ENCODE data around the gene DPP10. TPM values are rescaled to one million over a fixed set of nuclear protein-coding genes. Genes with fewer than 3 reads are reported as not detected.

The DPP10 gene
- total RNA-seq, 1 experiment from 2014 or later, result not detected

DNA sequence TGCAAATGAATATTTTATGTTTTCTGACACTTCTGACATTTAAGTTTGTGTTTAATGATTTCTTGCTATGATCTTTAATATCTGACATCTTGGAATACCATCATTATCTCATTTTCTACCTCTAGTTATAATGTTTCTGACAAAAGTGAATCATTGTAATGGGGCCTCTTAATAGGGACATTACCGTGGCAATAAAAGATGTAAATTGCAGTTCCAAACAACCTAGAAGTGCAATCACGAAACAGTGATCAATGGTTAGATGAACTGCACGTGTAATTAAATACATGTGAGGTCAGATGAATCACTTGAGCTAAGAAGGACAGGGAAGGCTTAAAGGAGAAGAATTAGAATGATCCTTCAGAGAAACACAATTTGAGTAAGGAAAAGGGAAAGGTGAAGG, 1078.3 kb downstream of the DPP10 start:
- Histone ChIP-seq H3K4me1 (ENCODE audit: insufficient read depth, low read length) (no peaks in the 10 kb centered on the region), H3K4me2 (ENCODE audit: low read length) (no peak overlapping the region), H3K79me2 (ENCODE audit: low read length) (no peaks in the 10 kb centered on the region), H3K36me3 (ENCODE audit: low read depth, low read length) (no peaks in the 10 kb centered on the region), H3K9me3 (ENCODE audit: low read length) (no peaks in the 10 kb centered on the region), H3K4me3 (ENCODE audit: low read length) (no peak overlapping the region), H3F3A (ENCODE audit: low read length, unreplicated experiment) (no peaks in the 10 kb centered on the region), H3K9ac (ENCODE audit: low read length) (no peak overlapping the region), H2AFZ (ENCODE audit: low read length) (no peak overlapping the region), H3K27me3 (ENCODE audit: low read length) (no peaks in the 10 kb centered on the region), H3K9me2 (replicated peaks; ENCODE audit: low read length) (no peaks in the 10 kb centered on the region), H3K27ac (ENCODE audit: low read length) (no peak overlapping the region), H4K20me1 (ENCODE audit: low read length) (no peaks in the 10 kb centered on the region)
- ChIA-PET POLR2A (ENCODE audit: unreplicated experiment) (no interaction called here), CTCF (no interaction called here)
- DNase-seq (no peak), ATAC-seq (no peak)
- no peak for TF ChIP-seq EZH2 (IDR thresholded peaks at IDR 0.05; ENCODE audit: low read length, unreplicated experiment)
- TF ChIP-seq, protein P1, sequence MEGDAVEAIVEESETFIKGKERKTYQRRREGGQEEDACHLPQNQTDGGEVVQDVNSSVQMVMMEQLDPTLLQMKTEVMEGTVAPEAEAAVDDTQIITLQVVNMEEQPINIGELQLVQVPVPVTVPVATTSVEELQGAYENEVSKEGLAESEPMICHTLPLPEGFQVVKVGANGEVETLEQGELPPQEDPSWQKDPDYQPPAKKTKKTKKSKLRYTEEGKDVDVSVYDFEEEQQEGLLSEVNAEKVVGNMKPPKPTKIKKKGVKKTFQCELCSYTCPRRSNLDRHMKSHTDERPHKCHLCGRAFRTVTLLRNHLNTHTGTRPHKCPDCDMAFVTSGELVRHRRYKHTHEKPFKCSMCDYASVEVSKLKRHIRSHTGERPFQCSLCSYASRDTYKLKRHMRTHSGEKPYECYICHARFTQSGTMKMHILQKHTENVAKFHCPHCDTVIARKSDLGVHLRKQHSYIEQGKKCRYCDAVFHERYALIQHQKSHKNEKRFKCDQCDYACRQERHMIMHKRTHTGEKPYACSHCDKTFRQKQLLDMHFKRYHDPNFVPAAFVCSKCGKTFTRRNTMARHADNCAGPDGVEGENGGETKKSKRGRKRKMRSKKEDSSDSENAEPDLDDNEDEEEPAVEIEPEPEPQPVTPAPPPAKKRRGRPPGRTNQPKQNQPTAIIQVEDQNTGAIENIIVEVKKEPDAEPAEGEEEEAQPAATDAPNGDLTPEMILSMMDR (conservative IDR thresholded peaks at IDR 0.05; ENCODE audit: low read depth, low read length), result no peak
- no peak for TF ChIP-seq EZH2phosphoT487 (IDR thresholded peaks at IDR 0.05; ENCODE audit: borderline replicate concordance, low read length)
- BruUV-seq (replicated peaks), result no TSS peak
- intact Hi-C loops (cut with micrococcal nuclease), result no loop called here

DNA sequence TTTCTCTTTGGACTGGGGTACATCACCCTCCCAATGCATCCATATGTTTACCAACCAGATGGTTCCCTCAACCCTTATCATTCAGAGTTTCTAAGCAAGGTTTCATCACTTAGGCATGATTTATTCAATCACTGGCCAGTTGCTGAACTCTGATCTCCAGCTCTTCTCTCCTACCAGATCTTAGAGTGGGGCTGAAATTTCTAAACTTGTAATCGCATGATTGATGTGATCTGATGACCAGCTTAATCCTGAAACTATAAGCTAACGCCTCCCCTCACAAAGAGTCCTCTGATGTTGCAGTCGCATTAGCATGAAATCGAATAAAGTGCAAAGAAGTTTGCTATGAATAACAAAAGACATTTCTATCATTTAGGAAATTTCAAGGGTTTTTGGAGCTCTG, 1082.0 kb downstream of the DPP10 start:
- no peaks in the 10 kb centered on the region for H4K20me1 ChIP-seq (ENCODE audit: low read length)
- BruUV-seq (replicated peaks), result no TSS peak
- TF ChIP-seq, protein P1 (conservative IDR thresholded peaks at IDR 0.05; ENCODE audit: low read depth, low read length), result no peak
- TF ChIP-seq EZH2phosphoT487 (IDR thresholded peaks at IDR 0.05; ENCODE audit: borderline replicate concordance, low read length) (no peak), EZH2 (IDR thresholded peaks at IDR 0.05; ENCODE audit: low read length, unreplicated experiment) (no peak)
- no peaks in the 10 kb centered on the region for H3K79me2 ChIP-seq (ENCODE audit: low read length)
- DNase-seq (no peak), ATAC-seq (no peak)
- ChIA-PET CTCF (no interaction called here), POLR2A (ENCODE audit: unreplicated experiment) (no interaction called here)
- H3F3A ChIP-seq (ENCODE audit: low read length, unreplicated experiment), result no peaks in the 10 kb centered on the region
- no peaks in the 10 kb centered on the region for H3K36me3 ChIP-seq (ENCODE audit: low read depth, low read length)
- H3K4me2 ChIP-seq (ENCODE audit: low read length), result no peak overlapping the region
- no peaks in the 10 kb centered on the region for H3K9me3 ChIP-seq (ENCODE audit: low read length)
- intact Hi-C loops (cut with micrococcal nuclease), result no loop called here
- H3K9ac ChIP-seq (ENCODE audit: low read length), result no peak overlapping the region
- no peak overlapping the region for H2AFZ ChIP-seq (ENCODE audit: low read length)
- H3K4me1 ChIP-seq (ENCODE audit: insufficient read depth, low read length), result no peaks in the 10 kb centered on the region
- no peak overlapping the region for H3K27ac ChIP-seq (ENCODE audit: low read length)
- H3K9me2 ChIP-seq (replicated peaks; ENCODE audit: low read length), result no peaks in the 10 kb centered on the region
- H3K27me3 ChIP-seq (ENCODE audit: low read length), result no peaks in the 10 kb centered on the region
- H3K4me3 ChIP-seq (ENCODE audit: low read length), result no peak overlapping the region

DNA sequence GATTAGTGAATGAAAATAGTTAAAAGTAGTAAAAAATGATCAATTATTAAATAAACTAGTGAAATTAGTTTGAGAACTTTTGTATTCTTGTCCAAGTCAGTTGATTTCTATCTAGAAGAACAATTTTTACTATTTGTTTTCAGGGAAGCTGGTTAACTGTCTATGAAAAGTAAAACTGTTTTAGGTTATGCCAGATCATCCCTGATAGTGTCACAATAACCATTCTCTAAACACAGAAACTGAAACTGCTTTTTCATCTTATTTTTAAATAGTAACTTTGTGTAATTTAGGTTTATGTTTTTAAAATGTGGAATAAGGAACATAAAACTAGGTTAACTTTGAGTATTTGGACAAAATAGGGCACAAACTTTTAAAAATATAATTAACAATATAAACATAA, 1087.2 kb downstream of the DPP10 start:
- ATAC-seq, result no peak
- CTCF ChIA-PET, result no interaction called here
- TF ChIP-seq, protein P1 (conservative IDR thresholded peaks at IDR 0.05; ENCODE audit: low read depth, low read length), result no peak
- TF ChIP-seq EZH2phosphoT487 (IDR thresholded peaks at IDR 0.05; ENCODE audit: borderline replicate concordance, low read length), result no peak
- TF ChIP-seq EZH2 (IDR thresholded peaks at IDR 0.05; ENCODE audit: low read length, unreplicated experiment), result no peak

More for the DNA sequence above, 1087.2 kb downstream of the DPP10 start:
- H3F3A ChIP-seq (ENCODE audit: low read length, unreplicated experiment), result no peaks in the 10 kb centered on the region
- H3K4me2 ChIP-seq (ENCODE audit: low read length), result no peak overlapping the region
- no peaks in the 10 kb centered on the region for H3K27me3 ChIP-seq (ENCODE audit: low read length)
- no peaks in the 10 kb centered on the region for H4K20me1 ChIP-seq (ENCODE audit: low read length)
- POLR2A ChIA-PET (ENCODE audit: unreplicated experiment), result no interaction called here
- intact Hi-C loops (cut with micrococcal nuclease), result no loop called here
- H3K36me3 ChIP-seq (ENCODE audit: low read depth, low read length), result no peaks in the 10 kb centered on the region
- H3K9me2 ChIP-seq (replicated peaks; ENCODE audit: low read length), result no peaks in the 10 kb centered on the region
- no peak for DNase-seq
- H3K9me3 ChIP-seq (ENCODE audit: low read length), result no peaks in the 10 kb centered on the region
- no peak overlapping the region for H3K27ac ChIP-seq (ENCODE audit: low read length)
- no peak overlapping the region for H3K9ac ChIP-seq (ENCODE audit: low read length)
- H2AFZ ChIP-seq (ENCODE audit: low read length), result no peak overlapping the region
- no peak overlapping the region for H3K4me3 ChIP-seq (ENCODE audit: low read length)
- H3K79me2 ChIP-seq (ENCODE audit: low read length), result no peaks in the 10 kb centered on the region
- no peaks in the 10 kb centered on the region for H3K4me1 ChIP-seq (ENCODE audit: insufficient read depth, low read length)
- BruUV-seq (replicated peaks), result no TSS peak

All from PC-3 (cell line).